Spleen (tissue), 11 donors: Measurements from ENCODE around the gene PLEKHA1. TPM values are rescaled to one million over a fixed set of nuclear protein-coding genes. Genes with fewer than 3 reads are reported as not detected.

ENCODE experiments used
- DNase-seq: peaks from one replicate; pipeline ENCODE4 v3.0.0-alpha.2; 2020
- H3K27ac ChIP-seq, 8 donors: fragments of 200-600 bp; sonication (generic) in 7 of 8; 1 replicate in 4 of 8; 2 replicates in 4 of 8; pipeline versions ENCODE4 v1.5.0 to v1.8.0; 2016 to 2021; ENCODE audit warnings: inconsistent platforms in 4 of 8, mild to moderate bottlenecking in 4 of 8, moderate library complexity in 1 of 8
- H3K27me3 ChIP-seq, 7 donors: fragments of 200-600 bp; sonication (generic) in 6 of 7; replicated peaks in 1 of 7; 1 replicate in 4 of 7; 2 replicates in 3 of 7; pipeline versions ENCODE4 v1.5.0 to v1.8.0; 2016 to 2021; ENCODE audit warnings: inconsistent platforms in 3 of 7, mild to moderate bottlenecking in 1 of 7
- H3K36me3 ChIP-seq, 6 donors: fragments of 200-600 bp; sonication (generic) in 5 of 6; 1 replicate in 4 of 6; 2 replicates in 2 of 6; pipeline versions ENCODE4 v1.5.0 to v1.8.0; 2016 to 2021; ENCODE audit warnings: inconsistent platforms in 2 of 6
- H3K4me1 ChIP-seq, 6 donors: fragments of 200-600 bp; sonication (generic) in 5 of 6; 1 replicate in 3 of 6; 2 replicates in 3 of 6; pipeline versions ENCODE4 v1.5.0 to v1.8.0; 2016 to 2021; ENCODE audit warnings: inconsistent platforms in 3 of 6
- H3K4me3 ChIP-seq, 8 donors: fragments of 200-600 bp; sonication (generic) in 7 of 8; 1 replicate in 4 of 8; 2 replicates in 4 of 8; pipeline versions ENCODE4 v1.5.0 to v1.8.0; 2016 to 2021; ENCODE audit warnings: inconsistent platforms in 4 of 8, mild to moderate bottlenecking in 4 of 8, moderate library complexity in 2 of 8
- H3K9me3 ChIP-seq, 8 donors: fragments of 200-600 bp; sonication (generic) in 7 of 8; 1 replicate in 4 of 8; 2 replicates in 4 of 8; pipeline versions ENCODE4 v1.5.0 to v1.8.0; 2016 to 2021; ENCODE audit warnings: inconsistent platforms in 4 of 8
- CTCF ChIP-seq, 11 experiments: fragments of 200-600 bp in 7 of 11; fragments of 450-650 bp in 4 of 11; sonication (generic) in 4 of 11; IDR thresholded peaks in 8 of 11; conservative IDR thresholded peaks in 3 of 11; 1 replicate in 7 of 11; 2 replicates in 4 of 11; pipeline versions ENCODE4 v1.4.0 to v1.8.0; 2016 to 2021; ENCODE audit warnings: antibody characterized with exemption in 11 of 11, inconsistent platforms in 4 of 11, mild to moderate bottlenecking in 1 of 11
- POLR2A ChIP-seq, 3 donors: fragments of 450-650 bp; IDR thresholded peaks; one replicate each; pipeline ENCODE4 v1.5.1; 2017; ENCODE audit warnings: antibody characterized with exemption in 3 of 3, mild to moderate bottlenecking in 1 of 3
- POLR2AphosphoS5 ChIP-seq, 3 donors: sonication (generic); formaldehyde crosslinking; IDR thresholded peaks; one replicate each; pipeline ENCODE4 v1.5.1; 2017; ENCODE audit warnings: antibody characterized with exemption in 3 of 3
- WGBS, 5 donors: extraction: QIAGEN DNeasy Blood & Tissue Kit in 3 of 5; methylation state at CpG; one replicate each; pipeline versions ENCODE4 v1.1.5 to v1.1.7; 2013 to 2018; 5-methylcytosine and 5-hydroxymethylcytosine counted together
- intact Hi-C: fragments of 100-400 bp; cut with DNase I; formaldehyde crosslinking; loops from one replicate; pipeline ENCODE4 v1.15.0; 2023; ENCODE audit warnings: low total_unique reads
- polyA plus RNA-seq, 3 donors: library from polyadenylated mRNA; stranded (reverse); fragments of 200-250 nt; gene quantifications; one replicate each; pipeline ENCODE4 v1.2.1, GENCODE V29; 2013
- total RNA-seq, 7 donors: library from RNA; depleted of rRNA in 3 of 7; stranded (reverse); fragments of >200 nt in 3 of 7; fragmentation: NEBNext Ultra II Directional in 4 of 7; extraction: Animal tissue kit (Norgen Biotek cat#: 25700) in 4 of 7; gene quantifications; one replicate each; pipeline versions ENCODE4 v1.1.0 to v1.2.1, GENCODE V29; 2016 to 2021
- donor health status: healthy with polysubstance abuse.
- donor health status: DM: no; HTN: no; CAD: no; lungs with moderate emphysema.
- donor health status: DM: no; HTN: no; CAD: no.
- donor health status: Bipolar disorder and iron deficiency.
- donor health status: healthy.
- donor health status: DM: no; HTN: no; CAD: no.
- donor health status: DM: yes; HTN: yes; CAD: no.

The PLEKHA1 gene
- total and polyA plus RNA-seq, 10 donors = 7.9 to 31.1 (median 22.1) TPM

GRCh38 chr10:122342293-122343134 is 32.0 kb upstream of the PLEKHA1 start:
- no peak for DNase-seq
- Histone ChIP-seq H3K36me3 (no peaks in the 10 kb centered on the region), H3K9me3 (peaks cover 0 to 5% (median 0%) of the 10 kb centered on the region in 8 donors), H3K27ac (no peak overlapping the region), H3K4me3 (no peak overlapping the region), H3K4me1 (peaks cover 0 to 9% (median 0%) of the 10 kb centered on the region in 6 donors), H3K27me3 (no peaks in the 10 kb centered on the region)
- intact Hi-C loops = loop anchor here (5.0 kb wide), 1 partner anchor 225 kb away; no protein-coding TSS in a partner anchor
- TF ChIP-seq POLR2AphosphoS5 (IDR thresholded peaks at IDR 0.05) = no peak
- peak; percentile 49 to 83 (median 75) for TF ChIP-seq CTCF (IDR thresholded peaks at IDR 0.05 in 8 of 11, conservative IDR thresholded peaks at IDR 0.05 in 3 of 11)
- 58 to 65% (median 62%) methylated on average over 8 of the region's 8 CpGs for WGBS, 5 donors

- H3K27me3 ChIP-seq = no peaks in the 10 kb centered on the region
- H3K9me3 ChIP-seq = peaks cover 0 to 5% (median 0%) of the 10 kb centered on the region in 8 donors
- intact Hi-C loops = loop anchor here (5.0 kb wide), 1 partner anchor 224 kb away; no protein-coding TSS in a partner anchor
- WGBS, 5 donors = 79 to 89% (median 83%) methylated on average over 11 of the region's 11 CpGs
- no peak overlapping the region for H3K4me3 ChIP-seq
- DNase-seq = no peak
- no peaks in the 10 kb centered on the region for H3K36me3 ChIP-seq
- TF ChIP-seq CTCF (IDR thresholded peaks at IDR 0.05 in 8 of 11, conservative IDR thresholded peaks at IDR 0.05 in 3 of 11) (no peak), POLR2AphosphoS5 (IDR thresholded peaks at IDR 0.05) (no peak), POLR2A (IDR thresholded peaks at IDR 0.05) (no peak)
- peaks cover 0 to 11% (median 0%) of the 10 kb centered on the region in 6 donors for H3K4me1 ChIP-seq
- H3K27ac ChIP-seq = no peak overlapping the region
These were observed 31.2 kb upstream of the PLEKHA1 start for GRCh38 chr10:122343135-122343800.

DNA sequence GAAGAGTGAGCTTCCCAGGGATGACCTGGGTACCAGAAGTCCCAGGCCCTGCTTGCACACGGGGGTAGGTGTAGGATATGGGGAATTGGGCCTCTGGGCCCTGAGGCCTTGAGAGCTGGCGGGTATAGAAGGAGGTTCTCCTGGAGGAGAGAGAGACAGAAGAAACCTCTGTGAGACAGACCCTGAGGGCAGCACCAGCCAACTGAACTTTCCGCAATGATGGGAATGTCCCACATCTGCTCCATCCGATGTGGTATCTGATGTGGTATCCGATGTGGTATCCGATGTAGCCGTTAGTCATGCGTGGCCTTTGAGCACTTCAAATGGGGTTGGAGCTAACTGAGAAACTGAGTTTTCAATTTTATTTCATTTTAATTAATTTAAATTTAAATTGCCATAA is 30.6 kb upstream of the PLEKHA1 start:
- Histone ChIP-seq H3K36me3 (no peaks in the 10 kb centered on the region), H3K4me3 (no peak overlapping the region), H3K27ac (no peak overlapping the region), H3K27me3 (no peaks in the 10 kb centered on the region), H3K9me3 (peaks cover 0 to 5% (median 0%) of the 10 kb centered on the region in 8 donors), H3K4me1 (peaks cover 0 to 14% (median 0%) of the 10 kb centered on the region in 6 donors)
- WGBS, 5 donors = 93 to 98% (median 94%) methylated on average over 8 of the region's 8 CpGs
- no peak for TF ChIP-seq CTCF (IDR thresholded peaks at IDR 0.05 in 8 of 11, conservative IDR thresholded peaks at IDR 0.05 in 3 of 11)
- no peak for TF ChIP-seq POLR2A (IDR thresholded peaks at IDR 0.05)
- TF ChIP-seq POLR2AphosphoS5 (IDR thresholded peaks at IDR 0.05) = no peak
- DNase-seq = no peak
- intact Hi-C loops = loop anchor here (5.0 kb wide), 1 partner anchor 223 kb away; no protein-coding TSS in a partner anchor
